ENCODE measurements around the gene SAMD14. TPM values are rescaled to one million over a fixed set of nuclear protein-coding genes. Genes with fewer than 3 reads are reported as not detected.

SAMD14 gene
- total RNA-seq, 1 donor: 2.5 TPM

DNA sequence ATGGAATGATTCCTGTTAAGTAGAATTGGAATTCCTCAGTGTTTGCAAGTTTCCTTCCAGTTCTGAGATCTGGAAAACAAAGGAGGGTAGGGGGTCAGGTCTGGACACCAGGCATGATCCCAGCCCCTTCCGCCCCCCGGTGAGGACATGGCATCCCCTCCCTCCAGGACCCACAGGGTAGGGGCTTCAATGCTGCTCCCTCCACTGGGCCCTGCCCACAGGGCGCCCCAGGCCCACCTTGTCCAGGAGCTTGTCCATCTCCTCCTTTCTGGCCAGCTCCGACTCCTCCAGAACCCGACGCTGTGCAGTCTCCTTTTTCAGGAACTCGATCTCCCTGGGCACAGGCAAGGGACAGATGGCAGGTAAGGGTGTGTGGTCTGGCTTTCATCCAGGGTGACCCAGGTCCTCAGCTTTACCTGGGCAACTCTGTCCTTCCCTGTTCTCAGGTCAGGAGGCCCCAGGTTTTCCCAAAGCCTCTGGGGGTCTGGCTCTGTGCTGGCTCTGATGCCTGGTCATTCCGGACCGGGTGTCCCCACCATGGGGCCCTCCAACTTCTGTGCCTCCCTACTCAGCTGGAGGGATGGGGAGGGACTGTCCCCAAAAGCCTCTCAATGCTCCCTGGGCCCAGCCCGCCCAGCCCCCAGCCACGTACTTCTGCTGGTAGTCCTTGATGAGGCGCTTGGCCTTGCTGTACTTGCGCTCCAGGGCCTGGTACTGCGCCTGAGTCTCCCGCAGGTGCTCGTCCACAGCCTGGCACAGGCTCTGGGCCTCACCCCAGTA is 5.5 kb upstream of the SAMD14 start:
- no peak for DNase-seq (ENCODE audit: insufficient read length, low spot score, missing footprints)
- peaks cover 54% of the 10 kb centered on the region for H3K36me3 ChIP-seq (ENCODE audit: insufficient read depth, low read length)
- TF ChIP-seq, protein P1, sequence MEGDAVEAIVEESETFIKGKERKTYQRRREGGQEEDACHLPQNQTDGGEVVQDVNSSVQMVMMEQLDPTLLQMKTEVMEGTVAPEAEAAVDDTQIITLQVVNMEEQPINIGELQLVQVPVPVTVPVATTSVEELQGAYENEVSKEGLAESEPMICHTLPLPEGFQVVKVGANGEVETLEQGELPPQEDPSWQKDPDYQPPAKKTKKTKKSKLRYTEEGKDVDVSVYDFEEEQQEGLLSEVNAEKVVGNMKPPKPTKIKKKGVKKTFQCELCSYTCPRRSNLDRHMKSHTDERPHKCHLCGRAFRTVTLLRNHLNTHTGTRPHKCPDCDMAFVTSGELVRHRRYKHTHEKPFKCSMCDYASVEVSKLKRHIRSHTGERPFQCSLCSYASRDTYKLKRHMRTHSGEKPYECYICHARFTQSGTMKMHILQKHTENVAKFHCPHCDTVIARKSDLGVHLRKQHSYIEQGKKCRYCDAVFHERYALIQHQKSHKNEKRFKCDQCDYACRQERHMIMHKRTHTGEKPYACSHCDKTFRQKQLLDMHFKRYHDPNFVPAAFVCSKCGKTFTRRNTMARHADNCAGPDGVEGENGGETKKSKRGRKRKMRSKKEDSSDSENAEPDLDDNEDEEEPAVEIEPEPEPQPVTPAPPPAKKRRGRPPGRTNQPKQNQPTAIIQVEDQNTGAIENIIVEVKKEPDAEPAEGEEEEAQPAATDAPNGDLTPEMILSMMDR (IDR thresholded peaks at IDR 0.05; ENCODE audit: extremely low read depth, low read depth, low read length): no peak

DNA sequence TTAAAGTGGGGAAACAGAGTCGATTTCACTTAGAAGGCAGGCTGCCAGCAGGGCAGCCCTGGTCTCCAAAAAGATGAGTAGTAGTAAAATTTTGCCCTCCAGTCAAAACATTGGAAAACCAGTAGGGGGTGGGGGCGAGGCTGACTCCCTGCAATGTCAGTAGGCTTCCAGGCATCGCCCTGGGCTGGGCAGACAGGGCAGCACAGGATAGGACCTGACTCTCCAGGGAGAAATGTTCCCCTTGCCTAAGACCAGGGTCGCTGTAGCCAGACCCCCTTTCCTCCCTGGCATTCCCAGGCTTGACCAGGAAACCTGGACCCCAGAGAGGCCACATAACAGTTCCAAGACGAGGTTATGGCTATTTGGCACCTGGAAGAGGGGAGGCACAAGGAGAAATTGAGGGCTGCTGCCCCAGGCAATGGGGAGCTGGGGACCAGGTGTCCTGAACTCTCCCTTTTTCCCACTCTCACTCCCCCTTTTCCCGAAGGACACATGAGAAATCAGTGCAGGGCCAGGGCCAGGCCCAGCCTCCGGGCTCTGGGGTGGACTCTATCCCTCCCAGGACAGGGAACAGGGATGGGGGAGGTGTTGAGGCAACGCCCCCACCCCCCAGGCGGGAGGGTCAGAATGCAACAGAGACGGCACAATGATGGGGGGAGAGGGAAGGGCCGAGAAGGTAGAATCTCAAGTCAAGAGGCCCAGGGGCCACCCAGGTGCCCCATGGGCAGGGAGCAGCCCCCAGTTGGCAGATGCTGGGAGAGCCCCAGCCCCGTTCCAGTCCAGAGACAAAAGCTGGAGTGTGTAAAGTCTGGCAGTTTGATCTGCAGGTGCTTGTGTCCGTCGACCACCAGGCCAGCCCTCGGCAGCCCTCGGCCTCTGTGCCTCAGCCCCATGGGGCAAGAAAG is 4.5 kb upstream of the SAMD14 start:
- no peaks in the 10 kb centered on the region for H3K27me3 ChIP-seq (ENCODE audit: insufficient read depth, low read length)
- H3K4me3 ChIP-seq (ENCODE audit: insufficient read depth, low read length): no peak overlapping the region
- H3K27ac ChIP-seq (ENCODE audit: low read depth, low read length): no peak overlapping the region
- peaks cover 47% of the 10 kb centered on the region for H3K36me3 ChIP-seq (ENCODE audit: insufficient read depth, low read length)
- H3K4me1 ChIP-seq (ENCODE audit: insufficient read depth, low read length): peaks cover 21% of the 10 kb centered on the region
- DNase-seq (ENCODE audit: insufficient read length, low spot score, missing footprints): peak; percentile 94
- H4K20me1 ChIP-seq (ENCODE audit: insufficient read depth, low read length): peaks cover 48% of the 10 kb centered on the region
- H3K4me2 ChIP-seq (ENCODE audit: insufficient read depth, low read length): no peak overlapping the region
- TF ChIP-seq, protein P1 (IDR thresholded peaks at IDR 0.05; ENCODE audit: extremely low read depth, low read depth, low read length): peak; percentile 6
- no peaks in the 10 kb centered on the region for H3K9me3 ChIP-seq (ENCODE audit: low read depth, low read length)
- no peak overlapping the region for H2AFZ ChIP-seq (ENCODE audit: low read length)
- H3K79me2 ChIP-seq (ENCODE audit: insufficient read depth, low read length): peaks cover 16% of the 10 kb centered on the region

More for the DNA sequence above, 5.5 kb upstream of the SAMD14 start:
- Histone ChIP-seq H3K27me3 (ENCODE audit: insufficient read depth, low read length) (no peaks in the 10 kb centered on the region), H2AFZ (ENCODE audit: low read length) (no peak overlapping the region), H4K20me1 (ENCODE audit: insufficient read depth, low read length) (peaks cover 58% of the 10 kb centered on the region), H3K79me2 (ENCODE audit: insufficient read depth, low read length) (peaks cover 24% of the 10 kb centered on the region), H3K27ac (ENCODE audit: low read depth, low read length) (no peak overlapping the region), H3K4me3 (ENCODE audit: insufficient read depth, low read length) (no peak overlapping the region), H3K4me2 (ENCODE audit: insufficient read depth, low read length) (no peak overlapping the region), H3K9me3 (ENCODE audit: low read depth, low read length) (no peaks in the 10 kb centered on the region), H3K4me1 (ENCODE audit: insufficient read depth, low read length) (peaks cover 21% of the 10 kb centered on the region)

DNA sequence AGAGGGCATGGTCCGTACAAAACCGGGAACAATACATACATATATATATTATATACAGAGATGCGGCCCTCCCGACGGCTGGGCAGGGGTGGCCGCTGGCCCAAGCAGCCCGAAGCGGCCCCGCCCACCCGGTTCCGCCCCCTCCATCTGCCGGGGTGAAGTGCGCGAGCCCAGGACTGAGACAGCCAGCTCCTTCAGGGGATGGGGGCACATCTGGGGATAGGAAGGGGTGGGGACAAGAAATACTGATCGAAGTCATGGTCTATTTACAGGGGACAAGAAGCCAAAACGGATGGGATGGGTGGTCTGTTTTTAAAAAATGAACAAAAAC is 3.8 kb upstream of the SAMD14 start:
- no peak overlapping the region for H2AFZ ChIP-seq (ENCODE audit: low read length)
- H4K20me1 ChIP-seq (ENCODE audit: insufficient read depth, low read length): peaks cover 41% of the 10 kb centered on the region
- TF ChIP-seq, protein P1 (IDR thresholded peaks at IDR 0.05; ENCODE audit: extremely low read depth, low read depth, low read length): no peak
- no peak overlapping the region for H3K27ac ChIP-seq (ENCODE audit: low read depth, low read length)
- peaks cover 10% of the 10 kb centered on the region for H3K79me2 ChIP-seq (ENCODE audit: insufficient read depth, low read length)
- peaks cover 40% of the 10 kb centered on the region for H3K36me3 ChIP-seq (ENCODE audit: insufficient read depth, low read length)
- H3K4me1 ChIP-seq (ENCODE audit: insufficient read depth, low read length): peaks cover 21% of the 10 kb centered on the region
- H3K4me3 ChIP-seq (ENCODE audit: insufficient read depth, low read length): no peak overlapping the region
- H3K4me2 ChIP-seq (ENCODE audit: insufficient read depth, low read length): no peak overlapping the region
- no peaks in the 10 kb centered on the region for H3K27me3 ChIP-seq (ENCODE audit: insufficient read depth, low read length)
- DNase-seq (ENCODE audit: insufficient read length, low spot score, missing footprints): peak; percentile 90
- H3K9me3 ChIP-seq (ENCODE audit: low read depth, low read length): no peaks in the 10 kb centered on the region
